GM10248 (cell line): ENCODE results near the gene BCL2.

Source experiments
- CTCF ChIA-PET: fragments of 300-600 bp; sonication (Branson Sonifier 250); formaldehyde crosslinking; extraction: SDS; loops from one replicate; lab custom pipeline; 2021; ENCODE audit warnings: antibody characterized with exemption; lab: Yijun Ruan, JAX
- POLR2A ChIA-PET: fragments of 350-650 bp; sonication (Branson Sonifier 250); formaldehyde crosslinking; extraction: SDS; loops from one replicate; lab custom pipeline; 2020; ENCODE audit warnings: antibody characterized with exemption; lab: Yijun Ruan, JAX
- DNase-seq: peaks from one replicate; pipeline ENCODE4 v3.0.0; 2012; ENCODE audit errors: extremely low spot score
- TF ChIP-seq, protein P1 (sequence below): IDR thresholded peaks from 2 replicates; pipeline ENCODE4 v1.5.1; 2012; ENCODE audit warnings: mild to moderate bottlenecking, low read depth; ENCODE audit errors: extremely low read depth, missing control alignments, control extremely low read depth

The BCL2 gene

DNA sequence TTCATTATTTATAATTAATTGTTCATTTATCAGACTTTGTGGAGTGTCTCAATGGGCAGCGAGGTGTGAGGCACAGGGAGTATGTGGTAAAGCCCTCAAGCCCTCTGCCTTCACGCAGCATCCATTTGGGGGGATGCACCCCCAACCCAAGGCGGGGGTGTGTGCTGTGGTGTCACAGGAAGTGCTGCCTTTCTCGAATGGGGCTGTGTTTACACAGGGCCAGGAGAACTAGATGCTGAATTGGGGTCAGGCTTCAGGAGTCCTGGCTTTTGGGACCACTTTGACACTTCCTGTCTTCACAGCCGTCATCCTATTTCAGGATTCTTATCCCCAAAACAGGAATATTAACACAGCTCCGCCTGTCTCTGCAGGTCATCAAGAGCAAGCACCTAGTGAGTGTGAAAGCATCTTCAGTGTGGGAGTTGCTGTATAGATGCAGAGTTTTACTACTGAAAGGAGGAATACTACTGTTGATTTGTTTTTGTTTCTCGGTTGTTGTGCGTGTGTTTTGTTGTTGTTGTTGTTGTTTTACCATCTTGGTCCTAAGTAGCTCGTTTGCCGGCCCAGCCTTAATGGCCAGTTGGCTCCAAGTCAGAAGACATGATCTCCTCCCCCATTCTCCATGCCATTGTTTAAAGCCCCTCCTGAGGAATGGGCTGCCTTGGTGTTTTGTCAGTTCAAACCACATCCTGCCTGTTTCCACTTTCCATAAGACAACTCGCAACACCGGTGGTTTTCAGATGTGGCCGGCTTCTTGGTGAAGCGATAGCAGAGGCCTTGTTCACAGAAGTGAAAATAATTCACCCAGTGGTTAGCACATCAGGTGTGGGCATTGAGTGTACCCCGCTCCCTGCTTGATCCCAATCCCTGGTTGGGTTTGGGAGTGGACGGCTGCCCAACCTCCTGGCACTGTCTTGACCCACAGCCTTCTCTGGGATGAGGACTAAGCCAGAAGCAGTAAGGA is 221.3 kb downstream of the BCL2 start:
- TF ChIP-seq, protein P1, sequence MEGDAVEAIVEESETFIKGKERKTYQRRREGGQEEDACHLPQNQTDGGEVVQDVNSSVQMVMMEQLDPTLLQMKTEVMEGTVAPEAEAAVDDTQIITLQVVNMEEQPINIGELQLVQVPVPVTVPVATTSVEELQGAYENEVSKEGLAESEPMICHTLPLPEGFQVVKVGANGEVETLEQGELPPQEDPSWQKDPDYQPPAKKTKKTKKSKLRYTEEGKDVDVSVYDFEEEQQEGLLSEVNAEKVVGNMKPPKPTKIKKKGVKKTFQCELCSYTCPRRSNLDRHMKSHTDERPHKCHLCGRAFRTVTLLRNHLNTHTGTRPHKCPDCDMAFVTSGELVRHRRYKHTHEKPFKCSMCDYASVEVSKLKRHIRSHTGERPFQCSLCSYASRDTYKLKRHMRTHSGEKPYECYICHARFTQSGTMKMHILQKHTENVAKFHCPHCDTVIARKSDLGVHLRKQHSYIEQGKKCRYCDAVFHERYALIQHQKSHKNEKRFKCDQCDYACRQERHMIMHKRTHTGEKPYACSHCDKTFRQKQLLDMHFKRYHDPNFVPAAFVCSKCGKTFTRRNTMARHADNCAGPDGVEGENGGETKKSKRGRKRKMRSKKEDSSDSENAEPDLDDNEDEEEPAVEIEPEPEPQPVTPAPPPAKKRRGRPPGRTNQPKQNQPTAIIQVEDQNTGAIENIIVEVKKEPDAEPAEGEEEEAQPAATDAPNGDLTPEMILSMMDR, result no peak
- POLR2A ChIA-PET, result no interaction called here
- CTCF ChIA-PET, result interaction anchor here (2.1 to 4.9 kb wide), 2 partner anchors 13 to 81 kb away, joined by 8 to 14 read pairs; no protein-coding TSS in a partner anchor
- DNase-seq, result peak; percentile 65

DNA sequence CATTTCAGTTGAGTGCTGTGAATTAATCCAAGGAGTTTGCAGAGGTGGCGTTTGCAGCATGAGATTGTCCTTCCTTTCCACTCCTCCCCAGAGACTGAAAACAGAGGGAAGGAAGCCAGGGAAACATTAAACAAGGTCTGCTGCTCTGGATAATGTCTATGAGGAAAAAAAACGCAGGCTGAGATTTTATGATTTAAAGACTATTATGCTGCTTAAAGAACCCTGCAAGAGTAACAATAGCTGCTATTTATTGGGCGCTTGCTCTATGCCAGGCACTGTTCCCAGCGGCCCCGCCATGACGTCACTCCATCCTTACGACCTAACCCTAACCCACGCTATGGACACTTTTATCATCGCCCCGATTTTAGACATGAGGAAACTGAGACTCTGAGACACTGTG is 222.4 kb downstream of the BCL2 start:
- no peak for DNase-seq
- CTCF ChIA-PET, result interaction anchor here (0.7 to 4.9 kb wide), 5 partner anchors 9 to 343 kb away, joined by 3 to 14 read pairs (median 3); no protein-coding TSS in a partner anchor
- POLR2A ChIA-PET, result no interaction called here
- TF ChIP-seq, protein P1, result no peak

DNA sequence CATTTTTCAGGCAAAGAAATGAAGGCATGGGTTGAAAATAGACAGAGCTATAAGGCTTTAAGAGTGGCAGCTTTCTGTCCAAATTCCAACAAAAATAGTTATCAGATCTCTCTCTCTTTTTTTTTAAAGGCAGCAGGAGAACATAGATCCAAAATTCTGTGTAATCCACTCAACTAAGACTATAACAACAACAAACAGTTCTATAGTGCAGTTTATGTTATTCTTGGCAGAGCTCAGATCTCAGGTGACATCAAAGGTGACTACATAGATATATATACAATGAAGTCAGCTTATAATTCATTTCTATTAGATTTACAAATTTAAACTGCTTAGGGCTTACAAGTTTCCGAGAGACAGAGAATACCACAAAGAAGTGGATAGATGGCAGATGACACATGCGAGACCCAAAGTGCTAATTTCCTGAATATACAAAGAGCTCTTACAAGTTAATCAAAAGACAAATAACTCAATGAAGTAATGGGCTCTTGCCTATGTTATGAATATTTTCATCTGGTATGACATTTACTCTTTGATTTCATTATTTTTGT is 223.2 kb downstream of the BCL2 start:
- CTCF ChIA-PET, result interaction anchor here (0.7 to 2.4 kb wide), 6 partner anchors 8 to 343 kb away, joined by 3 to 13 read pairs (median 3); no protein-coding TSS in a partner anchor
- no peak for DNase-seq
- POLR2A ChIA-PET, result no interaction called here
- TF ChIP-seq, protein P1, result no peak

DNA sequence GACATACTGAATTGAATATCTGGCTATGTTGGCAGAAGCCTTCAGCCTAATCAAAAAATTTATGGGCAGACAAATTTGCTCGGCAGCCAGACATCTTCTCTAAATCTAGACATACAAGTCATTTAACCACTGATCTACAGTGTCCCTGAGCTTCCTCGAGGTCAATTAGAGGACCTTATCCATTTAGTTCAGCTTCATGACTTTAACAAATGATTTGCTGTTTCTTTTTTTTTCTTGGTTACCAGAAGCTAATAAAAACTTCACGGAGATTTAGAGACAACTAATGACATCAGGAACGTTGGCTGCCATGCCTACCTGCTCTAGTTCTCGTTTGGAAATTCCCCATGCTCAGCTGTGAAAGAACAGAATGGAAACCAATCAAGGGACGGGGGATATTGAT is 223.8 kb downstream of the BCL2 start:
- TF ChIP-seq, protein P1, result no peak
- POLR2A ChIA-PET, result no interaction called here
- CTCF ChIA-PET, result interaction anchor here (0.7 to 2.4 kb wide), 8 partner anchors 8 to 344 kb away, joined by 3 to 13 read pairs (median 3); no protein-coding TSS in a partner anchor
- DNase-seq, result no peak

DNA sequence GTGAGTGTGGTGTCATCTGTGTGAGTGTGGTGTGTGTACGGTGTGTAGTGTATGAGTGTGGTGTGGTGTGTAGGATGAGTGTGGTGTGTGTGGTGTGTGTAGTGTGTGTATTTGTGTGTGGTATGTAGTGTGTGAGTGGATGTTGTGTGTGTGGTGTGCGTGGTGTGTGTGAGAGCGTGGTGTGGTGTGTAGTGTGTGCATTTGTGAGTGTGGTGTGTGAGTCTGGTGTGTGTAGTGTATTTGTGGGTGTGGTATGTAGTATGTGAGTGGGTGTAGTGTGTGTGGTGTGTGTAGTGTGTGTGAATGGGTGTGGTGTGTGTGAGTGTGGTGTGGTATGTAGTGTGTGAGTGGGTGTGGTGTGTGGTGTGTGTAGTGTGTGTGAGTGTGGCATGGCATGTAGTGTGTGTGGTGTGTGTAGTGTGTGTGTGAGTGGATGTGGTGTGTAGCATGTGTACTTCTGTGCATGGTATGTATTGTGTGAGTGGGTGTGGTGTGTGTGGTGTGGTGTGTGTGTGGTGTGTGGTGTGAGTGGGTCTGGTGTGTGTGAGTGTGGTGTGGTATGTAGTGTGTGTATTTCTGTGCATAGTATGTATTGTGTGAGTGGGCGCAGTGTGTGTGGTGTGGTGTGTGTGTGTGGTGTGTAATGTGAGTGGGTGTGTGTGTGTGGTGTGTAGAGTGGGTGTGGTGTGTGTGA is 227.8 kb downstream of the BCL2 start:
- ChIA-PET CTCF (no interaction called here), POLR2A (no interaction called here)
- TF ChIP-seq, protein P1, result no peak
- no peak for DNase-seq

DNA sequence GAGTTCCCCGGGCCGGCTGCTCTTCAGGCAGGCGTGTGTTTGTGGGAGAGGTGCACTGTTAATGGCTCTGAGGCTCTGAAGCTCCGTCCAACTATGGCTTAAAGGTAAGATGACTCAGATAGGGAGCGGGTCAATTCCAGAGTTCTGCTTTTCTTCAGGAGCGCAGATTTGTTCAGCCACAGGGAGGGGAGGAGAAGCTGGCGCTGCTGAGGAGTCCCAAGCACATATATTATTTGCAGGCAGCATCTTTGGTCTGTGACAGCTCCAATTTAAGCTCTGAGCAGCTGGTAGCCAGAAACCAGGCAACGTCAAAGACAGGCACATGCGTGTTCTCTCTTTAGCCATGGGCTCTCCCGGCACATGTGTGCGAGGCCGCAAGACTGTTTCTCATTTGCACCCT is 229.2 kb downstream of the BCL2 start:
- ChIA-PET CTCF (no interaction called here), POLR2A (no interaction called here)
- TF ChIP-seq, protein P1, result no peak
- no peak for DNase-seq
